ENCODE data around the gene SIN3A.

SIN3A gene

GRCh38 chr15:75329571-75329970 is 121.9 kb downstream of the SIN3A start:
- no peak for DNase-seq

GRCh38 chr15:75328493-75329314 is 122.8 kb downstream of the SIN3A start:
- no peak for DNase-seq

DNA sequence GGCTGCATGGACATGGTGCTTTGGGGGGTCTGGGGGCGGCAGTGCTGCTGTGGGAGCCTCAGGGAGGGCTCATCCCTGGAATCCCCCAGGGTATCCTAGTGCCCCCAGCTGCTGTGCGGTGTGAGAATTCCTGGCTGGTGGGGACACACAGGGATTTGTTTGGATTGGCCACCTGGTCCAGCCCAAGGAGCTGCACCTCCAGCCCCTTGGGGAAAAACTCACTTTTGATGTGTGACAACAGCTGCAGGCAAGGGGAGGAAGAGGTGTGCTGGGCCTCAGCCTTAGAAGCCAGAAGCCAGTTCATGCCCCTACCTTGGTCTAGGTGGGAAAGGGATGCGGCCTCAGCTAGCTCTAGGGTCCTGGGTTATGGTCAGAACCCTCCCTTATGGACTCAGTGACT is 124.0 kb downstream of the SIN3A start:
- DNase-seq, result no peak

DNA sequence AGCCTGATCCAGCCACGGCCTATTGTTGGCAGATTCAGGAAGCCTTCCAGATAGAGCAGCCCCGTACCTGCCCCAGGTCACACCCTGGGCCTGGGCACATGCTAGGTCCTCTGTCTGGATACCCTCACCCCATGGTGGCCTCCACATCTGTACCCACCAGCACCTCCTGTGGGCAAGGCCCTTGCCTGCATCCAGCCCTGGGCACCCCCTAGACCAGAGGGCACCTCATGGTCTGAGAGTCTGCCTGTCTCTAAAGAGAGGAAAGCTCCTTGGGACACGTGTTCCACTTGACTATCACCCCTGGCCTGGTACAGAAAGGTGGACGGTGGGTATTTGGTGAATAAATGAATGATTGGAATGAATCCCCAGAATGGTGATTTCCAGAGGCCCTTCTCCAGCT is 124.5 kb downstream of the SIN3A start:
- DNase-seq, result no peak

DNA sequence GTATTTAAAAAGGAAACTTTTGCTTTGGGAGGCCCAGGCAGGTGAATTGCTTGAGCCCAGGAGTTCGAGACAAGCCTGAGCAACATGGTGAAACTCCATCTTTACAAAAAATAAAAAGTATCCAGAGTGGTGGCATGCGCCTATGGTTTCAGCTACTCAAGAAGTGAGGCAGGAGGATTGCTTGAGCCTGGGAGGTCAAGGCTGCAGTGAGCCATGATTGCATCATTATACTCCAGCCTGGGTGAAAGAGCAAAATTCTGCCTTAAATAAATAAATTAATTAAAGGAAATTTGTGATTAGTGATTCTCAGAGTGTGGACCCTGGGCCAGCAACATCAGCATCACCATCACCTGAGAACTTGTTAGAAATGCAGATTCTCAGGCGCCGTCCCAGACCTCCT is 125.6 kb downstream of the SIN3A start:
- no peak for DNase-seq

- no peak for DNase-seq
Measured at GRCh38 chr15:75321711-75322110, 129.8 kb downstream of the SIN3A start.

Measured in COR-L47 (cell line).